Astrocyte of the spinal cord (primary cell): ENCODE data around the gene CYSLTR2.
"Not testable (repeated sequence)": the region's sequence is repeated elsewhere in the genome, so short reads cannot be mapped to it uniquely, and the experiment has no call there.

Experiments used
- DNase-seq: peaks from one replicate; pipeline ENCODE4 v3.0.0; 2011; ENCODE audit warnings: low read depth, low spot score
- H3K4me3 ChIP-seq: 2 replicates; pipeline ENCODE4 v1.5.1; 2011; ENCODE audit warnings: low read depth, mild to moderate bottlenecking, low read length, moderate library complexity
- in situ Hi-C: cut with HindIII; loops from 2 replicates; pipeline ENCODE4 v1.10.0; 2017; ENCODE audit warnings: low sequenced_read_pairs
- TF ChIP-seq, protein P1 (sequence below): IDR thresholded peaks from 2 replicates; pipeline ENCODE4 v1.5.1; 2012; ENCODE audit warnings: low read depth, mild to moderate bottlenecking, low read length, inconsistent platforms

Gene CYSLTR2

DNA sequence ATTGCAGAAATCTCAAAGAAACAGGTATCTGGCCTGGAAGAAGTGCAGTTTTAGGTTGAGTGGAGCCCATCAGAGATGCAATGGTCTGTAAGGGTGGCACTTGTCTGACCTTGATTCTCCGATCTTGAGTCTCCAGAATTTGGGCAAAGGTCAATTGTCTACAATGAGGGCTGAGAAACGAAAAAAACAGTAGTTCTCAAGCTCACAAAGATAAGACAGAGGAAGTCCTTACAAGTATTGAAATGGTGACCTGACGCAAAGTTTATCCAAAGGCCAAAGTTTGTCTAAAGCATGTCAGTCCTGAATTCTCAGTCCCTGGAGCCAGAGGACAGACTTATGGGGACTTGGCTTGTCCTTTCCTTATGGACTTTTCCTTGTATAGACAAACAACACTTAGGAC is 40.3 kb downstream of the CYSLTR2 start:
- in situ Hi-C loops = no loop called here
- no peak for DNase-seq
- TF ChIP-seq, protein P1, sequence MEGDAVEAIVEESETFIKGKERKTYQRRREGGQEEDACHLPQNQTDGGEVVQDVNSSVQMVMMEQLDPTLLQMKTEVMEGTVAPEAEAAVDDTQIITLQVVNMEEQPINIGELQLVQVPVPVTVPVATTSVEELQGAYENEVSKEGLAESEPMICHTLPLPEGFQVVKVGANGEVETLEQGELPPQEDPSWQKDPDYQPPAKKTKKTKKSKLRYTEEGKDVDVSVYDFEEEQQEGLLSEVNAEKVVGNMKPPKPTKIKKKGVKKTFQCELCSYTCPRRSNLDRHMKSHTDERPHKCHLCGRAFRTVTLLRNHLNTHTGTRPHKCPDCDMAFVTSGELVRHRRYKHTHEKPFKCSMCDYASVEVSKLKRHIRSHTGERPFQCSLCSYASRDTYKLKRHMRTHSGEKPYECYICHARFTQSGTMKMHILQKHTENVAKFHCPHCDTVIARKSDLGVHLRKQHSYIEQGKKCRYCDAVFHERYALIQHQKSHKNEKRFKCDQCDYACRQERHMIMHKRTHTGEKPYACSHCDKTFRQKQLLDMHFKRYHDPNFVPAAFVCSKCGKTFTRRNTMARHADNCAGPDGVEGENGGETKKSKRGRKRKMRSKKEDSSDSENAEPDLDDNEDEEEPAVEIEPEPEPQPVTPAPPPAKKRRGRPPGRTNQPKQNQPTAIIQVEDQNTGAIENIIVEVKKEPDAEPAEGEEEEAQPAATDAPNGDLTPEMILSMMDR = no peak
- no peak overlapping the region for H3K4me3 ChIP-seq

DNA sequence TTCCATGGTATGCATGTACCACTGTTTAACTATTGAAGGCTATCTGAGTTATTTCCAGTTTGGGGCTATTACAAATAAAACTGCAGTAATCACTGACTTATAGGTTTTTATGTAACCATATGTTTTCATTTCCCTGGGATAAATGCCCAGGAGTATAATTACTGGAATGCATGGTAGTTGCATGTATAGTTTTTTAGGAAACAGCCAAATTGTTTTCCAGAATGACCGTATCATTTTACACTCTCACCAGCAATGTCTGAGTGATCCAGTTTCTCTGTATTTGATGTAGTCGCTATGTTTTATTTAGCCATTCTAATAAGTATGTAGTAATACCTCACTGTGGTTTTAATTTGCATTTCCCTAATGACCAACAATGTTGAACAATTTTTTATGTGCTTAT is 42.0 kb downstream of the CYSLTR2 start:
- no peak for DNase-seq
- TF ChIP-seq, protein P1 = no peak
- H3K4me3 ChIP-seq = no peak overlapping the region
- in situ Hi-C loops = no loop called here

DNA sequence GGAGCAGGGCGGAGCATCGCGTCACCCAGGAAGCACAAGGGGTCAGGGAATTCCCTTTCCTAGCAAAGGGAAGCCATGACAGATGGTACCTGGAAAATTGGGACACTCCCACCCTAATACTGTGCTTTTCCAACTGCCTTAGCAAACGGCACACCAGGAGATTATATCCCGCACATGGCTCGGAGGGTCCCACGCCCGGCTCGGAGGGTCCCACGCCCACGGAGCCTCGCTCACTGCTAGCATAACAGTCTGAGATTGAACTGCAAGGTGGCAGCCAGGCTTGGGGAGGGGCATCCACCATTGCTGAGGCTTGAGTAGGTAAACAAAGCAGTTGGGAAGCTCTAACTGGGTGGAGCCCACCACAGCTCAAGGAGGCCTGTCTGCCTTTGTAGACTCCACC is 42.9 kb downstream of the CYSLTR2 start:
- DNase-seq, H3K4me3 ChIP-seq, in situ Hi-C loops: not testable (repeated sequence)

DNA sequence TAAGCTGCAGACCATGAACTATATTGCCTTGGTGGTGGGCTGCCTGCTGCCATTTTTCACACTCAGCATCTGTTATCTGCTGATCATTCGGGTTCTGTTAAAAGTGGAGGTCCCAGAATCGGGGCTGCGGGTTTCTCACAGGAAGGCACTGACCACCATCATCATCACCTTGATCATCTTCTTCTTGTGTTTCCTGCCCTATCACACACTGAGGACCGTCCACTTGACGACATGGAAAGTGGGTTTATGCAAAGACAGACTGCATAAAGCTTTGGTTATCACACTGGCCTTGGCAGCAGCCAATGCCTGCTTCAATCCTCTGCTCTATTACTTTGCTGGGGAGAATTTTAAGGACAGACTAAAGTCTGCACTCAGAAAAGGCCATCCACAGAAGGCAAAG is 53.7 kb downstream of the CYSLTR2 start:
- H3K4me3 ChIP-seq = no peak overlapping the region
- no peak for DNase-seq
- in situ Hi-C loops = no loop called here
- TF ChIP-seq, protein P1 = no peak

DNA sequence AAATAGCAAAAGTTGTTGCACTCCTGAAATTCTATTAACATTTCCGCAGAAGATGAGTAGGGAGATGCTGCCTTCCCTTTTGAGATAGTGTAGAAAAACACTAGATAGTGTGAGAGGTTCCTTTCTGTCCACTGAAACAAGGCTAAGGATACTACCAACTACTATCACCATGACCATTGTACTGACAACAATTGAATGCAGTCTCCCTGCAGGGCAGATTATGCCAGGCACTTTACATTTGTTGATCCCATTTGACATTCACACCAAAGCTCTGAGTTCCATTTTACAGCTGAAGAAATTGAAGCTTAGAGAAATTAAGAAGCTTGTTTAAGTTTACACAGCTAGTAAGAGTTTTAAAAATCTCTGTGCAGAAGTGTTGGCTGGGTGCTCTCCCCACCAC is 55.0 kb downstream of the CYSLTR2 start:
- TF ChIP-seq, protein P1 = no peak
- no peak overlapping the region for H3K4me3 ChIP-seq
- in situ Hi-C loops = no loop called here
- no peak for DNase-seq

DNA sequence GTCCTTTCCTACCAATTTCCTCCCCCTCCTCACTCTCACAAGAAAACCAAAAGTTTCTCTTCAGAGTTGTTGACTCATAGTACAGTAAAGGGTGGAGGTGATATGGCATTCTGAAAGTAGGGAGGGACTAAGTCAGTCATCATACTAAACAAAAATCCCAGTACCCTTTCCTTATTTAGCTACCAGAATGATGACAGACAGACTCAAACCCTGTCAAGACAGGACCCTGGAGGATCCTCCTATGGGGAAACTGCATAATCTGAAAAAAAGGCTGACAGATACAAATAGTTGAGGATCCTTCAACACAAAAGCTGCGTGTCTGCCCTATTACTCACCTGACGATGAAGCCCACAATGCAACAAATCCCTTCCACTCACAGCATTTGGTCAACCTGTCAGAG is 55.5 kb downstream of the CYSLTR2 start:
- TF ChIP-seq, protein P1 = no peak
- in situ Hi-C loops = no loop called here
- DNase-seq = no peak
- no peak overlapping the region for H3K4me3 ChIP-seq

DNA sequence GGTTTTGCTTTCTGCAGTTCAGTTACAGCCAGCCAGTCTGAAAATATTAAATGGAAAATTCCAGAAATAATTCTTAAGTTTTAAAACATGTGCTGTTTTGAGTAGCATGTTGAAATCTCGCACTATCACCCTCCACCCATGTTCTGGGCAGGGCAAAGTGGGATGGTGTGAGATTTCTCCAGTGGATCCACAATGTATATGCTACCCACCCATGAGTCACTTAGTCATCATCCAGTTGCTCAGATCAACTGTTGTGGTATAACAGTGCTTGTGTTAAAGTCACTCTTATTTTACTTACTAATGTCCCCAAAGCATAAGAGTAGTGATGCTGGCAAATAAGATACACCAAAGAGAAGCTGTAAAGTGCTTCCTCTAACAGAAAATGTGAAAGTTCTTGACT is 56.4 kb downstream of the CYSLTR2 start:
- H3K4me3 ChIP-seq = no peak overlapping the region
- in situ Hi-C loops = no loop called here
- TF ChIP-seq, protein P1 = no peak
- DNase-seq = no peak
